ENCODE results near the gene CTSE. TPM values are rescaled to one million over a fixed set of nuclear protein-coding genes. Genes with fewer than 3 reads are reported as not detected.

The CTSE gene
- total RNA-seq, 4 donors from 2014 or later, result 3.6 to 8.1 (median 3.6) TPM; not detected in 1

GRCh38 chr1:206005234-206005633, 18.5 kb downstream of the CTSE start:
- Histone ChIP-seq H3K4me3 (no peak overlapping the region), H3K27me3 (no peaks in the 10 kb centered on the region), H3K9me3 (no peaks in the 10 kb centered on the region), H3K27ac (no peak overlapping the region), H3K36me3 (no peaks in the 10 kb centered on the region), H3K4me1 (peaks cover 0 to 8% (median 0%) of the 10 kb centered on the region in 4 donors)
- TF ChIP-seq, protein P1, sequence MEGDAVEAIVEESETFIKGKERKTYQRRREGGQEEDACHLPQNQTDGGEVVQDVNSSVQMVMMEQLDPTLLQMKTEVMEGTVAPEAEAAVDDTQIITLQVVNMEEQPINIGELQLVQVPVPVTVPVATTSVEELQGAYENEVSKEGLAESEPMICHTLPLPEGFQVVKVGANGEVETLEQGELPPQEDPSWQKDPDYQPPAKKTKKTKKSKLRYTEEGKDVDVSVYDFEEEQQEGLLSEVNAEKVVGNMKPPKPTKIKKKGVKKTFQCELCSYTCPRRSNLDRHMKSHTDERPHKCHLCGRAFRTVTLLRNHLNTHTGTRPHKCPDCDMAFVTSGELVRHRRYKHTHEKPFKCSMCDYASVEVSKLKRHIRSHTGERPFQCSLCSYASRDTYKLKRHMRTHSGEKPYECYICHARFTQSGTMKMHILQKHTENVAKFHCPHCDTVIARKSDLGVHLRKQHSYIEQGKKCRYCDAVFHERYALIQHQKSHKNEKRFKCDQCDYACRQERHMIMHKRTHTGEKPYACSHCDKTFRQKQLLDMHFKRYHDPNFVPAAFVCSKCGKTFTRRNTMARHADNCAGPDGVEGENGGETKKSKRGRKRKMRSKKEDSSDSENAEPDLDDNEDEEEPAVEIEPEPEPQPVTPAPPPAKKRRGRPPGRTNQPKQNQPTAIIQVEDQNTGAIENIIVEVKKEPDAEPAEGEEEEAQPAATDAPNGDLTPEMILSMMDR (IDR thresholded peaks at IDR 0.05), result no peak
- TF ChIP-seq POLR2A (IDR thresholded peaks at IDR 0.05), result no peak
- no peak for DNase-seq

DNA sequence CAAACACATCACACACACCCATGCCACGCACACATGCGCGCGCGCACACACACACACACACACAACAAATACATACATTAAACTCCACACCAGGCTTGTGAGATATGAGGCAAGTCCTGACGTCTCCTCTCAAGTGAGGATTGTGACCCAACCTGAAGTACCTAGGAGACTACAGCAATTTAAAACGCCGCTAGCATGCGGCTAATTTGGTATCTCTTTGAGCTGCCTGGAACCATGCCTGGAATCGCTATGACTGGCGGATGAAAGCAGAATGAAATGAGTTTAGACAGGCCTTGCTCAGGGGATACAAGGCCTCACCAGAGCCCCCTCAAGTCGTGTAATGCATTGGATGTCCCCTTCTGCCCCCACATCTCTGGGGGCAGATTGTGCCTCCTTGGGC, 18.9 kb downstream of the CTSE start:
- TF ChIP-seq, protein P1 (IDR thresholded peaks at IDR 0.05), result no peak
- no peak for TF ChIP-seq POLR2A (IDR thresholded peaks at IDR 0.05)
- H3K27ac ChIP-seq, result no peak overlapping the region
- H3K9me3 ChIP-seq, result no peaks in the 10 kb centered on the region
- H3K4me1 ChIP-seq, result peaks cover 0 to 8% (median 0%) of the 10 kb centered on the region in 4 donors
- no peak for DNase-seq
- no peaks in the 10 kb centered on the region for H3K36me3 ChIP-seq
- no peak overlapping the region for H3K4me3 ChIP-seq
- no peaks in the 10 kb centered on the region for H3K27me3 ChIP-seq

GRCh38 chr1:206003854-206004800, 19.6 kb downstream of the CTSE start:
- Histone ChIP-seq H3K9me3 (no peaks in the 10 kb centered on the region), H3K27me3 (no peaks in the 10 kb centered on the region), H3K27ac (peak overlapping the region in 1 of 4 donors; percentile 5), H3K4me1 (peaks cover 0 to 8% (median 0%) of the 10 kb centered on the region in 4 donors), H3K36me3 (no peaks in the 10 kb centered on the region), H3K4me3 (no peak overlapping the region)
- no peak for DNase-seq
- TF ChIP-seq, protein P1 (IDR thresholded peaks at IDR 0.05), result no peak
- no peak for TF ChIP-seq POLR2A (IDR thresholded peaks at IDR 0.05)

DNA sequence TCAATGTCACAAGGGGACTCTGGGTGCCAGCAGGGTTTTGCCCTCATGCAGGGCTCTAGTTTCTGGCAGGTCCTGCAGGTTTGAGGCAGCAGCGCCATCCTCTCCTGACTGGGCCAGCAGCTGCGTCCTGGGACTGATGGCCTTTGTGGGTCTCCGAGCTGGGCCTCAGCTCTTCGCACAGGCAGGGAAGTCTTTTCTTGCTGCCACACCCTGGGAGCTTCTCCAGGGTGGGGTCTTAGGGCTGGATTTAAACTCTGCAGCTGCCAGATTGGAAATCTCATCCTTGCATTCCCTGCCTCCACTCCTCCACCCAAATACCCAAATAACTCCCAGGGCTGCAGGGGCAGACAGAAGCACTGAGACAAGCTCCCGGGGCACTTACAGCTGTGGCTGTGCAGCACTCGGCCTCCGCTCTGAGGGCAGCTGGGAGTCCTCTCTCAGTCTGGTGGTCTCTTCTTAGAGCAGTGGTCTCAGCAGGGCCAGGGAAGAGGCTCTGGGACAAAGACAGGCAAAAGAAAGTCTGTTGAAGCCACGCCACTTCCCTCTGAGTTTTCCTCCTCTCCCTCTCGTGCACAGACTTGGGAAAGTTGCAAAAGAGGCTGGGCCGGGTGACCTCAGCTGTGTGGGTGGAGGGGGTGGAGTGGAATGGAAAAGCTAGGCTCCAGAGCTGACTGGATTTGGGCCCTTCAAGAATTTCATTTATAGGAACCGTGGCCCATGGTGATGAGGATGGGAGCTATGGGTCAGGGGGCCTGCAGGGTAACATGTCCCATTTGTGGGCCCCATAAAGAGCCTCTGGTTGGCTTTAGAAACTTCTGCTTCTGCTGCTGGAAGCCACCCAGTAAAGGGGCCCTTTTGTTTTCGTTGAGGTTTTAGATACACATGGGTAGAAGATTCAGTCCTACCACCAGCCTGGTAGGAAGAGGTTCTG, 20.6 kb downstream of the CTSE start, which contains the start of gene RAB7B:
Gene RAB7B (minus strand): TSS at position 525 of the 931 bp plus-strand sequence. CDS start 9,260 bp downstream, outside the sequence.
- no peaks in the 10 kb centered on the region for H3K9me3 ChIP-seq
- peak within 1 kb of the TSS in 2 of 4 donors; percentile 1 to 8 for H3K4me3 ChIP-seq
- peak in 1 of 3 donors; percentile 62 for DNase-seq
- no peaks in the 10 kb centered on the region for H3K27me3 ChIP-seq
- TF ChIP-seq, protein P1 (IDR thresholded peaks at IDR 0.05), result no peak
- TF ChIP-seq POLR2A (IDR thresholded peaks at IDR 0.05), result no peak
- H3K4me1 ChIP-seq, result peaks cover 0 to 8% (median 0%) of the 10 kb centered on the region in 4 donors
- no peaks in the 10 kb centered on the region for H3K36me3 ChIP-seq
- H3K27ac ChIP-seq, result peak within 1 kb of the TSS in 3 of 4 donors; percentile 35 to 63 (median 40)

DNA sequence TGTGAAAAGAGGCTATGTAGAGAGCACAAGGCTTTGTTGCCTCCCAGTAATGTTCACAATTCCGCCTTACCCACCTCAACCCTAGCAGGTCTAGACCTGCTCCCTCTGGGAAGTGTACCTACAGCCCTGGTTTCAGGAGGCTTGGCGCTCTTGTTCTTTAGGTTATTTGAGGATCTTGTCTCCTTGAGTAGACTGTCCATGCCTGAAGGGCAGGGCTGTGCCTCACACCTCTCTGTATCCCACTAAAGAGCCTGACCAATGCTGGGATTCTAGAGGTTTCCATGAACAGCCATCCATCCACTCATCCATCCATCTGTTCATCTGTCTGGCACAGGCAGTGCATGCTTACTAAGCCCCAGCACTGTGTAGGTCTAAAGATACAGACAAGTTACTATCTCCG, 21.5 kb downstream of the CTSE start:
- H3K4me1 ChIP-seq, result peaks cover 0 to 8% (median 0%) of the 10 kb centered on the region in 4 donors
- TF ChIP-seq POLR2A (IDR thresholded peaks at IDR 0.05), result no peak
- TF ChIP-seq, protein P1 (IDR thresholded peaks at IDR 0.05), result no peak
- no peaks in the 10 kb centered on the region for H3K27me3 ChIP-seq
- H3K36me3 ChIP-seq, result no peaks in the 10 kb centered on the region
- H3K9me3 ChIP-seq, result no peaks in the 10 kb centered on the region
- DNase-seq, result no peak
- H3K4me3 ChIP-seq, result no peak overlapping the region
- no peak overlapping the region for H3K27ac ChIP-seq
